NCI-H1417 treated with DMSO at 0.1 percent for 48 hours (cell line): ENCODE data around the gene NOD2.

Source experiments
- DNase-seq: peaks from one replicate; lab custom pipeline; 2025; lab: John Stamatoyannopoulos, UW

Gene NOD2

GRCh38 chr16:50692999-50693781 is at the start of gene NOD2:
Gene NOD2 (plus strand): TSS chr16:50693606. CDS start chr16:50699496, 5,890 bp downstream.
- DNase-seq, result no peak

DNA sequence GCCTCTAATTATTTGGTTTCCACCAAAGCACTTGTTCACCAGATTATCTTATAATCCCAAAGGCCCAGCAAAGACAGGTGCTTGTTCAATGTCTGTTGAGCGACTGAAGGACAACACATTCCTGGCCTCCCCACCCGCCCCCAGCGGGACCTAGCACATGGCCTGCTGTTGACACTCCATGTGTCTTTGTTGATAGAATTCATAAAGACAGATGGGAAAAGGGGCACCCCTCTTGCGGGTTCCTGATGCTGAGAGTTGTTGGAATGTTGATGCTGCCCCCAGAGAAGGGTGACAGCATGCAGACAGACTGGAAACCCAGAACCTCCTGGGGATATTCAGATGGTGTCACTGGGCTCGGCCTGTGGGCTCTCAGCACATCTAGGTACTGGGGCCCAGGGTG is 49.2 kb upstream of the NOD2 start:
- no peak for DNase-seq

- no peak for DNase-seq
Measured at GRCh38 chr16:50644729-50645128, 48.7 kb upstream of the NOD2 start.

- no peak for DNase-seq
Measured at GRCh38 chr16:50645563-50646220, 47.7 kb upstream of the NOD2 start.

DNA sequence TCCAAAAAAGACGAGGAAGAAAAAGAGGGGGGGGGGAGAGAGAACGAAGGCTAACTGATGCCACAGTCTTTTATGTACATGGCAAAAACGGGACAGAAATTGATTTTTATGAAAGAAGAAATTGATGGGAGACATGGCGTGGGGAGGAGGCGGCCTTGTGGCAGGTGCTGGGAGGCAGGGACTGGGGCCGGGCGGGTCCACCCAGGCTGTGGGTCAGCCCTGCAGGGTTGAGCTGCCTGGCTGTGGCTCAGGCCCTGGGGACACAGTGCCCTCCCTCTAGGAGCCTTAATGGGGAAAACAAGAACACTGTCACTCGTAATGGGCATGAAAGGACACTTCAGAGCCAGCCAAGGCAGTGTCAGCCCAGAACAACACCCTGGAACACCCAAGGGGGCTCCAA is 47.1 kb upstream of the NOD2 start:
- no peak for DNase-seq

GRCh38 chr16:50651835-50652438 is 41.5 kb upstream of the NOD2 start:
- DNase-seq, result no peak

DNA sequence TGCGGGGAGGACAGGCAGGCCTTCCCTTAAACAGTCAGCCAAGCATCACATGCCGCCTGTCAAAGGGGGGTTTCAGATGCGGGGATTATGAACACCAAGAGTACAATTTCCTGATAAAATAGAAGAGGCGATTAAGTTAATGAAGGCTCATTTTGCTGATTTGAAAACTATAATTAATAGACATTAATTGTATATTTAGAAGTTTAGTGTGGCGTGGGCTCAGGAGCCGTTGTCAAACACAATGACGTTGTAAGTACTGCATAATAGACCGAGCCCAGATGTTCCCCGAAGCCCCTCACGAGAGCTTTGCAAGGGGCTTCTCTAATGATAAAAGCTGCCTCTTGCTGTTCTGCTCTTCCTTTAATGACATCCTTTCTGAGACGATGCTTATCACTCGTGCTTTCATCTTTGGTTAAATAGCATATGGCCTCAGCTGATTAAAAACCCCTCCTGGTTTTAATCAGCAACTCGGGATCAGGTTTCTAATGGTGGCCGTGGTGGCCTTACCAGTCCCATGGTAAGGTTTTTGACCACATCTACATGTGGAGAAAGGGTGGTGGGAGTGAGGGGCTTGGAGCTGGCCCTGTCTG is 40.5 kb upstream of the NOD2 start:
- no peak for DNase-seq

DNA sequence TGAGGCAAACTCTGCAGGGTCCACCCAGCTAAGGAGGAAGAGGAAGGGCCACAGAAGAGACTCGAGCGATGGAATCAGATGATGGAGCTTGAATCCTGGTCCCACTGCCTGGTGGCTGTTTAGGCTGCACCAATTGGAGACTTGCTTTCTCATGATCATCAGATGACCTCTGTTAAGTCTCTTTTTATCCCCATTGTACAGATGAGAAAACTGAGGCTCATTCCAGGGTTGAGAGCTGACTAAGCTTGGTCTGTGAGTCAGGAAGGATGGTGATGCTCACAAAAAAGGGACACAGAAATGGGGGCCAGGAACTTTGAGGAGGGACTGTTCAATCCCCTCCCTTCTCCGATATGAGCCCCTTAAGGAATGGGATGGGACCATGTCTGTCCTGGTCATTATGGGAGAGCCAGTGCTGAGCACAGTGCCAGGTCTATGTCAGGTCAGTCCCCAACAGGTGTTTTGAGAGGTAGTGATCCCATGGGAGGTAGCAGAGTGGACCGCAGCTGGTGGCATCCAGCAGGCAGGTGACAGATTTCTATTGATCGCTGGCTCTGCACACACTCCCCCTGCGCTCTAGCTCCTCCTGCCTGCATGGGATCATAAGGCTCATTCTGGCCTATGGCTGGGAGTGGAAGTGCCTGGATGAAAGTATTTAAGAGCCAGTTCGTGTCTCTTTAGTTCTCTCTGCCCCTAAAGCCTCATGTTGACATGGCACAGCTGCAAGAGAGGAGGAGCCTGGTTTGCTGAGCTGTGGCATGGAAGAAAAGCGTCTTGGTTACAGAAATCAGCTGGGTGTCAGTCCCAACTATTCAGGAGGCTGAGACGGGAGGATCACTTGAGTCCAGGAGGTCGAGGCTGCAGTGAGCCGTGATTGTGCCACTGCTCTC is 39.5 kb upstream of the NOD2 start:
- DNase-seq, result no peak

GRCh38 chr16:50655558-50656055 is 37.8 kb upstream of the NOD2 start:
- DNase-seq, result no peak

GRCh38 chr16:50657241-50657640 is 36.2 kb upstream of the NOD2 start:
- no peak for DNase-seq

GRCh38 chr16:50659806-50660205 is 33.6 kb upstream of the NOD2 start:
- DNase-seq, result no peak

- no peak for DNase-seq
Measured at GRCh38 chr16:50662306-50662940, 31.0 kb upstream of the NOD2 start.

- DNase-seq, result no peak
Measured at GRCh38 chr16:50664270-50664669, 29.1 kb upstream of the NOD2 start.

DNA sequence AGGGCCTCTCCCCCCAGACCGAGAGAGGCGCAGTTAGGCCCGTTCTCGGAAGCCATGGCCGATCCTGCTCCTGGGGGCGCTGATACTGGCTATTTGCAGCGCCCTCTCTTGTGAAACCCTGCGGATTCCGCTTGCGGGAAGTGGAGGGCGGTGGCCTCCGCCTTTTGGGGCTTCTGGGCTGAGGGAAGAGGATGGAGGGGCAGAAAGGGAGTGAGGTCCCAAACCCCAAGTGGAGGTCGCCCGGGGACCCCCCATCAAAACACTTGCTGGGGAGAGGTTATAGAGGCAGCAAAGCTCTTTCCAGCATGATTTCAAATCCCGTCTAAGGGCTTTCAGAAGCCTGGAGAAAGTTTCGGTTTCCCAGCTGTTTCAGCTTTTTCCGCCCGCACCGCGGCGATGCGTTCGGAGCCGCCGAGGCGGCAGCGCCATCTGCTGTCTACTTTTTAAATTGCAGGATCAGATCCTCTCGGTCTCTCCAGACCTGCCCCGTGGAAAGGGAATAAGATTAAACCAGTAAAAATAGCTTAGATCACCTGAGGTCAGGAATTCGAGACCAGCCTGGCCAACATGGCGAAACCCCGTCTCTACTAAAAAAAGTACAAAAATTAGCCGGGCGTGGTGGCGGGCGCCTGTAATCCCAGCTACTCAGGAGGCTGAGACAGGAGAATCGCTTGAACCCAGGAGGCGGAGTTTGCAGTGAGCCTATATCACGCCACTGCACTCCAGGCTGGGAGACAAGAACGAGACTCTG is 28.1 kb upstream of the NOD2 start:
- no peak for DNase-seq

GRCh38 chr16:50666658-50667496 is 26.5 kb upstream of the NOD2 start:
- DNase-seq, result no peak

DNA sequence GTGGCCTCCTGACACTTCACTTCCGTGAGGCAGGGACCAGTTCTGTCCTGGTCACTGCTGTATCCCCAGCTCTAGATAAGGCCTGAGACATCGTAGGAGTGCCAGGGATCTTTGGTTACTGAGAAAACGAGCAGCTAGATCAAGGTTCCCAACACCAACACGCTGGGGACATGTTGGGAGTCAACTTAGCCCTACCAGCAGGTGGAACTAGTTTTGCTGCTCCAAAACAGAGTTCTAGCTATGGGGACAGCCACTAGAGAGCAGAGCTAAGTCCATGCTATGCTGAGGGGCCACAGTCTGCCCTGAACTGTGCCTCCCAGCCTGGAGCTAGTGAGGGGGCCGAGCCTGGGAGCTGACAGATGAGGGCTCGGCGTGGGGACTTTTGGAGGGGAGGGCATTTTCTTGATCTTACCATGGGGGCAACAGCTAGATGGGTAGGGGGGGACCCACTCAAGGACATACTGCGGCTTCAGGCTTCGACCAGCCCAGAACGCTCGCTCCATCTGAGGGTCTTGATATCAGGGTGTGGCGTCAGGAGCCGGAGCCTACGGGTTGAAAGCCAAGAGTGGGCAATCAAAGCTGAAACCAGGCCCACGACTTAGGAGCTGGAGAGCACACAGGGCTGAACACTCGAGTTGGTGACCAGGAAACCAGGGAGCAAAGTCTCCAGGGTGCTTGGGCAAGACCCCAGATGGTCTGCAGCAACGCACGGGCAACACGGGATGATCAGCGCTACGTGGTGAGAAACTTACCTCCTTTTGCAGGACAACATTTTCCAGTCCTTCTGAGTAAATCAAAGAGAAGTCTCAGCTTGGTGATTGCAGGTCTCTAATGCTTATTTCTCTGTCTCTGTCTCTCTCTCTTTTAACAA is 25.7 kb upstream of the NOD2 start:
- no peak for DNase-seq

DNA sequence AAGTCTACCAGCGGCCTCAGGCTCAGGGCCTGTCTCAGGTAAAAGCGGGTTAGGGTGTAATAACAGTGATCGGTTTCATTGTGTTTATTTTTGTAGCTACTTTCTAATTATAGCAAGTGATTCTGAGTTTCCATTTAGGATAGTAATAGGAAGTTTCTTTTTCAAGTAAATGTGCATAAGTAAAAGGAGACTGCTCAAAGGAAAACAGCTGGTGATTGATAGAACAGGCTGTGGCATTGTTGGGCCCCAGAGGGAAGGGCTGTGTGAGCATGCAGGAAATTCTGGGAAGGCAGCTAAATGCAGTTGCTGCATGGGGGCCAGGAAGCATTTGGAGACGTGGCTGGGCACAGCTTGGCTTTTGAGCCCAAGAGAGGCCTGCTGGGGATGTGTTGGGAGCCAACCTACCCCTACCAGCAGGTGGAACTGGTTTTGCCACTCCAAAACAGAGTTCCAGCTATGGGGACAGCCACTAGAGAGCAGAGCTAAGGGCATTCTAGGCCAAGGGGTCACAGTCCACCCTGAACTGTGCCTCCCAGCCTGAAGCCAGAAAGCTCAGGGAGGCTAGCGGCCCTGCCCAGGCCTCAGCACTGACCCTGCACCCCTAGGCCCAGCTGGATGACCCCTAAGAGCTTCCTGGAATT is 24.9 kb upstream of the NOD2 start:
- DNase-seq, result no peak

DNA sequence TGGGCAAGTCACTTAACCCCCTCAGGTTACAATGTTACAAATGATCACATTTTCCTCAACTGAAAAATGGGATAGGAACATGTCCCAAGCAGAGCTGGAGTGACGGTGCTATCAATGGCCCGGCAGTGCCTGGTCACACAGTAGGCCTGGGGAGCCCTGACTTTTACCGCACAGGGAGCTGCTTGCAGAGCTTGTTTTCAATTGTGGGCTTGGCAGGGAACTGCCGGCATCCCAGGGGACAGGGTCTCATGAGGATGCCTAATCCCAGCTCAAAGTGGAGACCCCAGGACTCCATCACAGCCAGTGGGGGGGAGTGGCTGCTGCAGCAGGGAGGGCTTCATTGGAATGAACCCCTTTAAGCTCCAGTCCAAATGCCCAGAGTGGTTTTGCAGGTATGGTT is 23.7 kb upstream of the NOD2 start:
- DNase-seq, result no peak
